Measurements from ENCODE around the gene RXFP4.
"Not testable (repeated sequence)": the region's sequence is repeated elsewhere in the genome, so short reads cannot be mapped to it uniquely, and the experiment has no call there.

RXFP4 gene

GRCh38 chr1:155940993-155941844 is at the start of gene RXFP4:
Gene RXFP4, plus strand, starts transcription at chr1:155941638. Its CDS starts 72 bp downstream, at chr1:155941710.
- in situ Hi-C loops (cut with MboI; ENCODE audit: low sequenced_read_pairs): no loop called here

GRCh38 chr1:155892796-155893195 is 48.6 kb upstream of the RXFP4 start:
- in situ Hi-C loops (cut with MboI; ENCODE audit: low sequenced_read_pairs): no loop called here

- in situ Hi-C loops (cut with MboI; ENCODE audit: low sequenced_read_pairs): no loop called here
Observed at GRCh38 chr1:155893389-155894142, 47.9 kb upstream of the RXFP4 start.

GRCh38 chr1:155895617-155896016 is 45.8 kb upstream of the RXFP4 start:
- in situ Hi-C loops (cut with MboI; ENCODE audit: low sequenced_read_pairs): not testable (repeated sequence)

- in situ Hi-C loops (cut with MboI; ENCODE audit: low sequenced_read_pairs): not testable (repeated sequence)
Observed at GRCh38 chr1:155896476-155896875, 45.0 kb upstream of the RXFP4 start.

GRCh38 chr1:155897746-155898145 is 43.7 kb upstream of the RXFP4 start:
- in situ Hi-C loops (cut with MboI; ENCODE audit: low sequenced_read_pairs): no loop called here

- in situ Hi-C loops (cut with MboI; ENCODE audit: low sequenced_read_pairs): no loop called here
Observed at GRCh38 chr1:155898888-155899287, 42.5 kb upstream of the RXFP4 start.

- in situ Hi-C loops (cut with MboI; ENCODE audit: low sequenced_read_pairs): loop anchor here (25.0 kb wide), 1 partner anchor 413 kb away; no protein-coding TSS in a partner anchor
Observed at GRCh38 chr1:155899683-155900082, 41.8 kb upstream of the RXFP4 start.

GRCh38 chr1:155900161-155900560 is 41.3 kb upstream of the RXFP4 start:
- in situ Hi-C loops (cut with MboI; ENCODE audit: low sequenced_read_pairs): loop anchor here (25.0 kb wide), 1 partner anchor 412 kb away; no protein-coding TSS in a partner anchor

GRCh38 chr1:155904261-155904660 is 37.2 kb upstream of the RXFP4 start:
- in situ Hi-C loops (cut with MboI; ENCODE audit: low sequenced_read_pairs): loop anchor here (25.0 kb wide), 1 partner anchor 408 kb away; no protein-coding TSS in a partner anchor

- in situ Hi-C loops (cut with MboI; ENCODE audit: low sequenced_read_pairs): loop anchor here (25.0 kb wide), 1 partner anchor 402 kb away; no protein-coding TSS in a partner anchor
Observed at GRCh38 chr1:155909894-155910293, 31.5 kb upstream of the RXFP4 start.

- in situ Hi-C loops (cut with MboI; ENCODE audit: low sequenced_read_pairs): loop anchor here (25.0 kb wide), 1 partner anchor 402 kb away; no protein-coding TSS in a partner anchor
Observed at GRCh38 chr1:155910621-155911121, 30.8 kb upstream of the RXFP4 start.

- in situ Hi-C loops (cut with MboI; ENCODE audit: low sequenced_read_pairs): loop anchor here (25.0 kb wide), 1 partner anchor 401 kb away; no protein-coding TSS in a partner anchor
Observed at GRCh38 chr1:155911156-155912055, 30.0 kb upstream of the RXFP4 start, which contains the start of gene RIT1. Gene RIT1, minus strand, starts transcription at chr1:155911349. Its CDS starts 588 bp downstream, at chr1:155910761.

- in situ Hi-C loops (cut with MboI; ENCODE audit: low sequenced_read_pairs): loop anchor here (25.0 kb wide), 1 partner anchor 400 kb away; no protein-coding TSS in a partner anchor
Observed at GRCh38 chr1:155912056-155912536, 29.3 kb upstream of the RXFP4 start.

GRCh38 chr1:155913969-155914757 is 27.3 kb upstream of the RXFP4 start:
- in situ Hi-C loops (cut with MboI; ENCODE audit: low sequenced_read_pairs): loop anchor here (25.0 kb wide), 1 partner anchor 398 kb away; no protein-coding TSS in a partner anchor

- in situ Hi-C loops (cut with MboI; ENCODE audit: low sequenced_read_pairs): loop anchor here (25.0 kb wide), 1 partner anchor 394 kb away; no protein-coding TSS in a partner anchor
Observed at GRCh38 chr1:155918660-155919059, 22.8 kb upstream of the RXFP4 start.

GRCh38 chr1:155919801-155920200 is 21.6 kb upstream of the RXFP4 start:
- in situ Hi-C loops (cut with MboI; ENCODE audit: low sequenced_read_pairs): loop anchor here (25.0 kb wide), 1 partner anchor 392 kb away; no protein-coding TSS in a partner anchor

GRCh38 chr1:155920717-155921116 is 20.7 kb upstream of the RXFP4 start:
- in situ Hi-C loops (cut with MboI; ENCODE audit: low sequenced_read_pairs): loop anchor here (25.0 kb wide), 1 partner anchor 392 kb away; no protein-coding TSS in a partner anchor

GRCh38 chr1:155925506-155925905 is 15.9 kb upstream of the RXFP4 start:
- in situ Hi-C loops (cut with MboI; ENCODE audit: low sequenced_read_pairs): no loop called here

All from HL-60/S4 treated with phorbol 12-myristate 13-acetate at 8.2 ng/mL for 4 days and 3 days (cell line).